CD4-positive, alpha-beta memory T cell (primary cell): ENCODE results near the gene NR1H2. TPM values are rescaled to one million over a fixed set of nuclear protein-coding genes. Genes with fewer than 3 reads are reported as not detected.

Experiments used
- CTCF ChIA-PET: fragments of 350-600 bp; sonication (Branson Sonifier 250); formaldehyde crosslinking; loops from one replicate; lab custom pipeline; 2021; ENCODE audit warnings: inconsistent platforms; ENCODE audit not compliant: partially characterized antibody; lab: Charles Lee
- POLR2A ChIA-PET: fragments of 350-600 bp; sonication (Branson Sonifier 250); formaldehyde crosslinking; loops from one replicate; lab custom pipeline; 2021; ENCODE audit not compliant: partially characterized antibody; lab: Charles Lee
- DNase-seq, 5 donors: peaks; one replicate each; pipeline versions ENCODE4 v3.0.0 to v3.0.0-alpha.2; 2020 to 2022; ENCODE audit warnings: mixed read lengths in 1 of 5
- H3K27ac ChIP-seq: one replicate; pipeline ENCODE4 v1.7.0; 2013; ENCODE audit warnings: low read depth, low read length
- H3K27me3 ChIP-seq: 2 replicates; pipeline ENCODE4 v1.7.0; 2013; ENCODE audit warnings: mild to moderate bottlenecking, low read length, moderate library complexity; ENCODE audit not compliant: insufficient read depth
- H3K36me3 ChIP-seq: 2 replicates; pipeline ENCODE4 v1.7.0; 2013; ENCODE audit warnings: mild to moderate bottlenecking, low read length, moderate library complexity; ENCODE audit not compliant: insufficient read depth
- H3K4me1 ChIP-seq: 2 replicates; pipeline ENCODE4 v1.7.0; 2013; ENCODE audit warnings: mild to moderate bottlenecking, low read length, moderate library complexity; ENCODE audit not compliant: insufficient read depth
- H3K4me3 ChIP-seq, 2 donors: one replicate each; pipeline ENCODE4 v1.7.0; 2013; ENCODE audit warnings: low read length in 2 of 2, mild to moderate bottlenecking in 1 of 2
- H3K9me3 ChIP-seq, 2 donors: one replicate each; pipeline ENCODE4 v1.7.0; 2013; ENCODE audit warnings: low read length in 2 of 2, control low read depth in 1 of 2; ENCODE audit not compliant: control insufficient read depth in 1 of 2
- H3K27ac Mint-ChIP-seq, 7 donors: one replicate each; pipeline ENCODE4 v1.8.0; 2020 to 2021; ENCODE audit warnings: mixed read lengths in 7 of 7, mild to moderate bottlenecking in 6 of 7, inconsistent platforms in 3 of 7, moderate library complexity in 3 of 7
- H3K27me3 Mint-ChIP-seq, 2 donors: one replicate each; pipeline ENCODE4 v1.8.0; 2020 to 2021; ENCODE audit warnings: mixed read lengths in 2 of 2
- H3K36me3 Mint-ChIP-seq, 2 donors: one replicate each; pipeline ENCODE4 v1.8.0; 2020 to 2021; ENCODE audit warnings: mixed read lengths in 2 of 2, inconsistent platforms in 1 of 2, mild to moderate bottlenecking in 1 of 2
- H3K4me1 Mint-ChIP-seq, 4 donors: one replicate each; pipeline ENCODE4 v1.8.0; 2020 to 2021; ENCODE audit warnings: mixed read lengths in 4 of 4, mild to moderate bottlenecking in 1 of 4
- H3K4me3 Mint-ChIP-seq, 8 donors: one replicate each; pipeline ENCODE4 v1.8.0; 2020 to 2021; ENCODE audit warnings: mixed read lengths in 8 of 8, mild to moderate bottlenecking in 7 of 8, moderate library complexity in 6 of 8, inconsistent platforms in 3 of 8
- H3K9me3 Mint-ChIP-seq, 8 donors: one replicate each; pipeline ENCODE4 v1.8.0; 2020 to 2021; ENCODE audit warnings: mixed read lengths in 8 of 8, mild to moderate bottlenecking in 5 of 8, inconsistent platforms in 3 of 8, moderate library complexity in 1 of 8
- intact Hi-C: fragments of 100-400 bp; cut with micrococcal nuclease; formaldehyde crosslinking; loops from one replicate; pipeline ENCODE4 v1.15.1; 2023
- polyA plus RNA-seq, 2 donors: library from polyadenylated mRNA; unstranded; fragments of 300-500 nt; fragmentation: Illumina TruSeq; gene quantifications; one replicate each; pipeline ENCODE4 v1.2.3, GENCODE V29; 2021
- total RNA-seq, 2 experiments: library from RNA; stranded (reverse); gene quantifications; one replicate each; pipeline ENCODE4 v1.2.3, GENCODE V29; 2021

The NR1H2 gene
- total RNA-seq (100 to 1,000 TPM; 103 to 109 TPM), polyA plus RNA-seq (10 to 100 TPM; 86.9 to 88.0 TPM)

- CTCF ChIA-PET: interaction anchor here (0.8 to 1.9 kb wide), 4 partner anchors 10 to 43 kb away, joined by 3 to 11 read pairs (median 5); partner anchors contain the start of gene NAPSA
- H3K4me1 Mint-ChIP-seq: peaks cover 7 to 26% (median 14%) of the 10 kb centered on the region in 4 donors
Measured at GRCh38 chr19:50376166-50377050, at the start of gene NR1H2. Gene NR1H2 (plus strand): TSS chr19:50376457. CDS start chr19:50377606, 1,149 bp downstream.

GRCh38 chr19:50327013-50327412 lies 49.2 kb upstream of the NR1H2 start:
- intact Hi-C loops: no loop called here
- Mint-ChIP-seq H3K9me3 (peaks cover 0 to 29% (median 14%) of the 10 kb centered on the region in 8 donors), H3K27ac (peak overlapping the region in 3 of 7 donors; percentile 31 to 78 (median 68)), H3K36me3 (peaks cover 5 to 6% of the 10 kb centered on the region in 2 donors), H3K4me1 (peaks cover 30 to 57% (median 44%) of the 10 kb centered on the region in 4 donors), H3K4me3 (peak overlapping the region; percentile 21 to 66 (median 62)), H3K27me3 (peaks cover 25 to 46% of the 10 kb centered on the region in 2 donors)
- Histone ChIP-seq H3K4me3 (no peak overlapping the region), H3K27me3 (peaks cover 29% of the 10 kb centered on the region), H3K27ac (no peak overlapping the region), H3K9me3 (no peaks in the 10 kb centered on the region), H3K36me3 (no peaks in the 10 kb centered on the region), H3K4me1 (peaks cover 48% of the 10 kb centered on the region)
- CTCF ChIA-PET: no interaction called here
- POLR2A ChIA-PET: no interaction called here
- DNase-seq: no peak

More at GRCh38 chr19:50376166-50377050, at the start of gene NR1H2:
- intact Hi-C loops: loop anchor here (1.0 kb wide), 4 partner anchors 8 to 428 kb away; partner anchors contain the start of genes EMC10, GARIN5A and POLD1
- Mint-ChIP-seq H3K36me3 (peaks cover 26 to 37% of the 10 kb centered on the region in 2 donors), H3K27me3 (no peaks in the 10 kb centered on the region), H3K4me3 (peak within 1 kb of the TSS; percentile 87 to 98 (median 96)), H3K9me3 (peaks cover 0 to 6% (median 0%) of the 10 kb centered on the region in 8 donors), H3K27ac (peak within 1 kb of the TSS; percentile 94 to 100 (median 100))
- Histone ChIP-seq H3K4me3 (peak within 1 kb of the TSS; percentile 94 to 97), H3K9me3 (no peaks in the 10 kb centered on the region), H3K4me1 (peaks cover 14% of the 10 kb centered on the region), H3K27ac (peak within 1 kb of the TSS; percentile 100), H3K36me3 (peaks cover 41% of the 10 kb centered on the region), H3K27me3 (no peaks in the 10 kb centered on the region)
- POLR2A ChIA-PET: interaction anchor here (1.1 to 2.0 kb wide), 5 partner anchors 8 to 428 kb away, joined by 5 to 46 read pairs (median 10); partner anchors contain the start of genes JOSD2 and POLD1
- DNase-seq: peak; percentile 95 to 96 (median 96)

DNA sequence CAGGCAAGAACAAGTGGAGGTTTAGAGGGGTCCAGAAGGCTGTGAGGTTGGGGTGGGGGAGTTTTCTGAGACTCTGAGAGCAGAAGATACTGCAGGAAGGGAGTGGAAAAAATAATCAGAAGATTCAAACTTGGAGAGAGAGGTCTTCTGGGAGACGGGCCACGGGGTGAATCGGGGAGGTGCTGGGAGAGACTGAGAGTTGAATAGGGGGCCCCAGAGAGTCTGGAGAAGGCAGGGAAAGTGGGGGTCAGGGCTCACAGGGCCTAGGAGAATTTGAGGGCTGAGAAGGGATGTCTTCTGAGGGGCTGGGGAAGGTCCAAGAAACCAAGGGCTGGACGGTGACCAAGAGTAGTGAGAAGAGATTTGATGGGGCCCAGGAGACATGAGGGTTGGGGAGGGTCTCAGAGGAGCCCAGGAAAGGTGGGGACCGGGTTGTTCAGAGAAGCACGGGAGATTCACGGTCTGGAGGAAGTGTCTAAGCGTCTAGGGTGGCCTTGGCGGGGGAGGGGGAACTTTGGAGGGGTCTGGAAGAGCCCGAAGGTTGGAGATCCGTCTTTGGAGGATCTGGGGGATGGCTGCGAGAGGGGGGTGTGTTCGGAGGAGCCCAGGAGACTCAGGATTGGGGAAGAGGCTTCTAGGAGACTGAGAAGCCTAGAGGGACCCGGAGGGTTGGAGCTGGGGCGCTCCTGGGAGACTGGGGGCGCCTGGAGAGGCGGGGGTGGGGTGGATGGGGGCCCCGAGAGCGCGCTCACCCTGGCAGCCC lies 48.6 kb upstream of the NR1H2 start:
- intact Hi-C loops: no loop called here

GRCh38 chr19:50328224-50328872 lies 47.9 kb upstream of the NR1H2 start:
- ChIA-PET CTCF (interaction anchor here (0.6 kb wide), 1 partner anchor 42 kb away, joined by 3 read pairs; no protein-coding TSS in a partner anchor), POLR2A (interaction anchor here (1.0 to 1.5 kb wide), 2 partner anchors 19 to 29 kb away, joined by 3 to 5 read pairs; no protein-coding TSS in a partner anchor)
- Histone ChIP-seq H3K4me3 (no peak overlapping the region), H3K27me3 (peaks cover 37% of the 10 kb centered on the region), H3K9me3 (no peaks in the 10 kb centered on the region), H3K27ac (no peak overlapping the region), H3K36me3 (no peaks in the 10 kb centered on the region), H3K4me1 (peaks cover 62% of the 10 kb centered on the region)
- Mint-ChIP-seq H3K36me3 (peaks cover 5 to 6% of the 10 kb centered on the region in 2 donors), H3K4me1 (peaks cover 31 to 69% (median 53%) of the 10 kb centered on the region in 4 donors), H3K4me3 (peak overlapping the region in 1 of 8 donors; percentile 48), H3K27me3 (peaks cover 23 to 47% of the 10 kb centered on the region in 2 donors), H3K9me3 (peaks cover 0 to 29% (median 14%) of the 10 kb centered on the region in 8 donors), H3K27ac (no peak overlapping the region)
- intact Hi-C loops: no loop called here
- DNase-seq: peak in 1 of 5 donors; percentile 30

More for the DNA sequence above, 48.6 kb upstream of the NR1H2 start:
- H3K27me3 Mint-ChIP-seq: peaks cover 23 to 46% of the 10 kb centered on the region in 2 donors
- peaks cover 30 to 64% (median 49%) of the 10 kb centered on the region in 4 donors for H3K4me1 Mint-ChIP-seq
- H3K27ac Mint-ChIP-seq: peak overlapping the region in 4 of 7 donors; percentile 42 to 78 (median 65)
- peaks cover 0 to 29% (median 14%) of the 10 kb centered on the region in 8 donors for H3K9me3 Mint-ChIP-seq
- H3K4me3 Mint-ChIP-seq: peak overlapping the region; percentile 21 to 66 (median 62)
- no peaks in the 10 kb centered on the region for H3K9me3 ChIP-seq
- H3K27me3 ChIP-seq: peaks cover 33% of the 10 kb centered on the region
- no peak overlapping the region for H3K4me3 ChIP-seq
- H3K27ac ChIP-seq: no peak overlapping the region
- ChIA-PET POLR2A (interaction anchor here (1.0 kb wide), 1 partner anchor 30 kb away, joined by 5 read pairs; no protein-coding TSS in a partner anchor), CTCF (interaction anchor here (0.6 kb wide), 1 partner anchor 43 kb away, joined by 3 read pairs; no protein-coding TSS in a partner anchor)
- no peaks in the 10 kb centered on the region for H3K36me3 ChIP-seq
- peaks cover 5 to 6% of the 10 kb centered on the region in 2 donors for H3K36me3 Mint-ChIP-seq
- peaks cover 55% of the 10 kb centered on the region for H3K4me1 ChIP-seq
- no peak for DNase-seq

DNA sequence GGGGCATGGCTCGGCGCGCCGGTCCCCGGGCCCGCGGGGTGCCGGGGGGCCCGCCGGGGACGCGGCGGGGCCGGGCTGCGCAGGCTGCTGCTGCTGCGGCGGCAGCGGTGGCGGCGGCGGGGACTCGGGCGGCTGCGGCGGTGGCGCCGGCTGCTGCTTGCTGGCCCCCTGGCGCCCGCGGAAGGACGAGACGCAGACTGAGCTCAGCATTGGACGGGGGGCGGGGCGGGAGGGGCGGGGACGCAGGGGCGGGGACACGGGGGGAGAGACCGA lies 47.4 kb upstream of the NR1H2 start:
- H3K27me3 ChIP-seq: peaks cover 37% of the 10 kb centered on the region
- ChIA-PET CTCF (interaction anchor here (0.6 kb wide), 1 partner anchor 28 kb away, joined by 4 read pairs; no protein-coding TSS in a partner anchor), POLR2A (interaction anchor here (0.6 to 1.5 kb wide), 3 partner anchors 18 to 182 kb away, joined by 3 to 4 read pairs (median 3); partner anchors contain the start of gene JOSD2)
- H3K36me3 Mint-ChIP-seq: peaks cover 5 to 6% of the 10 kb centered on the region in 2 donors
- H3K4me3 Mint-ChIP-seq: peak overlapping the region; percentile 69 to 89 (median 82)
- peaks cover 66% of the 10 kb centered on the region for H3K4me1 ChIP-seq
- no peaks in the 10 kb centered on the region for H3K9me3 ChIP-seq
- no peaks in the 10 kb centered on the region for H3K36me3 ChIP-seq
- H3K27ac Mint-ChIP-seq: peak overlapping the region in 2 of 7 donors; percentile 93 to 97
- DNase-seq: no peak
- H3K4me1 Mint-ChIP-seq: peaks cover 35 to 74% (median 57%) of the 10 kb centered on the region in 4 donors
- H3K27ac ChIP-seq: no peak overlapping the region
- peaks cover 23 to 50% of the 10 kb centered on the region in 2 donors for H3K27me3 Mint-ChIP-seq
- peaks cover 0 to 29% (median 14%) of the 10 kb centered on the region in 8 donors for H3K9me3 Mint-ChIP-seq
- intact Hi-C loops: no loop called here
- H3K4me3 ChIP-seq: no peak overlapping the region
